Renal cortex interstitium (tissue), 11 donors: ENCODE data around the gene TRIM38. TPM values are rescaled to one million over a fixed set of nuclear protein-coding genes. Genes with fewer than 3 reads are reported as not detected.

Experiments used
- DNase-seq, 11 donors: peaks; one replicate each; pipeline ENCODE4 v3.0.0-alpha.2; 2013; ENCODE audit warnings: low read depth in 9 of 11, low spot score in 4 of 11; ENCODE audit errors: extremely low read depth in 1 of 11
- polyA plus RNA-seq, 3 donors: library from polyadenylated mRNA; unstranded; fragments of 120-200 nt; gene quantifications; one replicate each; pipeline ENCODE4 v1.2.1, GENCODE V29; 2013; ENCODE audit not compliant: insufficient read length in 3 of 3

Gene TRIM38
- polyA plus RNA-seq, 3 donors = 9.4 to 14.8 (median 10.0) TPM

DNA sequence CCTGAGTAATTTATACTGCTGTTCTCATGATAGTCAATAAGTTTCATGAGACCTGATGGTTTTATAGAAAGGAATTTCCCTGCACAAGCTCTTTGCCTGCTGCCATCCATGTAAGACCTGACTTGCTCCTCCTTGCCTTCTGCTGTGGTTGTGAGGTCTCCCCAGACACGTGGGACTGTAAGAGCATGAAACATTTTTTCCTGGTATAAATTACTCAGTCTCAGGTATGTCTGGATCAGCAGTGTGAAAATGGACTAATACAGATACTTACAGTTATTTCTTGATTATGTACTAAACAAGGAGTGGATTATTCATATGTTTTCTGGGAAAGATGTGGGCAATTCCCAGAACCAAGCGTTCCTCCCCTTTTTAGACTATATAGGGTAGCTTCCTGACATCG is 1.9 kb upstream of the TRIM38 start:
- DNase-seq = no peak

DNA sequence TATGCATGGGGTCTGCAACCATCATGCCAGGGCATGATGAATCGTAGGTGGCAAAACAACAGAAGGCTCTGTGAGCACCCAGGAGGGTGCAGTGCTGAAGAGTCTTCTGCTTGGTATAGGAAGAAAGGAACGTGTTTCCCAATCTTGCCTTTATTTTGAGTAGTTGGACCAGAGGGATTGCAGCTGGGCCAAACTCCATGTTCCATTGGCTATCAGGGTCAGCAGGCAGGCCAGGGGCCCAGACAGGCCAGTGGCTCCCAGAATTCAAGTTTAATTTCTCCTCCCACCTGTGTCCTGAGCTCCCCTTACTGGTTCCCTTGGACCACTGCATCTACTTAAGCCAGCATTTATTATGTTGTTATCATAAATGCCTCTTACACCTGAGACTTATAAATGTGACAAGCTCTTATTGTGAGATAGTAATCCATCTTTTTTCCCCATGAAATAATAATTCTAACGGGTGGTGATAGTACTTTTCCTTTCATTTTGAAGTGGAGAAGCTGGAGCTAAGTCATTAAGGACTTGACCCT is 918 bp upstream of the TRIM38 start:
- DNase-seq = no peak

GRCh38 chr6:25963426-25964123 is 973 bp downstream of the TRIM38 start:
- peak in 3 of 11 donors; percentile 45 to 71 (median 64) for DNase-seq

GRCh38 chr6:25965058-25965457 is 2.5 kb downstream of the TRIM38 start:
- no peak for DNase-seq

- DNase-seq = no peak
These were observed 4.1 kb downstream of the TRIM38 start for GRCh38 chr6:25966711-25967110.

- no peak for DNase-seq
These were observed 6.2 kb downstream of the TRIM38 start for GRCh38 chr6:25968769-25969168.

DNA sequence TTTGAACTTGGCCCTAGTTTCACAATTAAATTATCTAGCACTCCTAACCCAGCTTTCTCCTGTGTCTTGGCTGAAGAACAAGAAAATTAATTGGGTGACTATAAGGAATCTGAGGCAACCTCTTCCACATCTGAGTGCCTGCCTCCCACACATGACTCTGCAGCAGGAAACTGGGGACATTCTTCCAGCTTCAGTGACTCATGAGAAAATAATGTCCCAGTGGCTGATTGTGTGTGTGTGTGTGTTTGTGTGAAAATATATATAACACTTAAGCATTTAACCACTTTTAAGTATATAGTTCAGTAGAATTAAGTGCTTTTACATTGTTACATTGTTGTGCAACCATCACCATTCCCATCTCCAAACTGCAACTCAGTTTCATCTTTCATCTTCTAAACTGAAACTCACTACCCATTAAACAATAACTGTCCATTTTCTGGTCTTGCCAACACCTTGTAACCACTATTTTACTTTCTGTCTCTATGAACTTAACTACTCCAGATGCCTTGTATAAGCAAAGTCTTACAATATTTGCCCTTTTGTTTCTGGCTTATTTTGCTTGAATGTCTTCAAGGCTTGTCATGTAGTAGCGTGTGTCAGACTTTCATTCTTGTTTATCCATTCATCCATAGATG is 8.7 kb downstream of the TRIM38 start:
- peak in 7 of 11 donors; percentile 53 to 72 (median 59) for DNase-seq

DNA sequence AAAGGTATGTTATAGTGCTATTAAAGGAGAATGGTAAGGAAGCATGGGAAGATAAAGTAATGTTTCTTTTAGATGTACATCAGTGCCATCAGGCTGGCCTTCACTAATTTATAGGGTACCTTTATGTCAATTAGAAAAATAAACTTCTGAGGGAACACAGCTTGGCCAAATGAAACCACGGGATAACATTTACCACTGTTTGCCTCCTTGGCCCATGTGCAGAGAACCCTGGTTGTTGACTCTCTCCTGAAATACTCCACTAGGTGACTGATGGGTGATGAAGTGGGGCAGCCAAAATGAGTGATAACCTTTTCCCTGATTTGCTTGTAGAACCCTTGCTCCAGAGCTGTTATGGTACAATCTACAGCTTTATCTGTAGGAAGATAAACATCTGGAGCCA is 9.5 kb downstream of the TRIM38 start:
- no peak for DNase-seq

DNA sequence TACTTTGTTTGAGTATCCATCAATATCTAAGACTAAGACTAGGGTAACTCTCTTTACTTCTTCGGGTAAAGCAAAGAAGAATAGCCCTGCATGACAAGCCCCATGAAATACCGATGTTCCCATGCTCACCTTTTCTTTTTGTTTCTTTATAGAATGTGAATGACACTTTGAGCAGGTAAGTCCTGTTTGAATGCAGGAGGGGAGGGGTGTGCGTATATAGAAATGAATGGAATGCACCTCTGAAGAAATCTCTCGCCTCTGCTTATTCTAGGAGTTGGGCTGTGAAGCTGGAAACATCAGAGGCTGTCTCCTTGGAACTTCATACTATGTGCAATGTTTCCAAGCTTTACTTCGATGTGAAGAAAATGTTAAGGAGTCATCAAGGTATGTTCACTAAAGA is 10.3 kb downstream of the TRIM38 start:
- DNase-seq = no peak

GRCh38 chr6:25973923-25974555 is 11.4 kb downstream of the TRIM38 start:
- no peak for DNase-seq

GRCh38 chr6:25975923-25976560 is 13.4 kb downstream of the TRIM38 start:
- no peak for DNase-seq

- no peak for DNase-seq
These were observed 18.3 kb downstream of the TRIM38 start for GRCh38 chr6:25980935-25981334.

DNA sequence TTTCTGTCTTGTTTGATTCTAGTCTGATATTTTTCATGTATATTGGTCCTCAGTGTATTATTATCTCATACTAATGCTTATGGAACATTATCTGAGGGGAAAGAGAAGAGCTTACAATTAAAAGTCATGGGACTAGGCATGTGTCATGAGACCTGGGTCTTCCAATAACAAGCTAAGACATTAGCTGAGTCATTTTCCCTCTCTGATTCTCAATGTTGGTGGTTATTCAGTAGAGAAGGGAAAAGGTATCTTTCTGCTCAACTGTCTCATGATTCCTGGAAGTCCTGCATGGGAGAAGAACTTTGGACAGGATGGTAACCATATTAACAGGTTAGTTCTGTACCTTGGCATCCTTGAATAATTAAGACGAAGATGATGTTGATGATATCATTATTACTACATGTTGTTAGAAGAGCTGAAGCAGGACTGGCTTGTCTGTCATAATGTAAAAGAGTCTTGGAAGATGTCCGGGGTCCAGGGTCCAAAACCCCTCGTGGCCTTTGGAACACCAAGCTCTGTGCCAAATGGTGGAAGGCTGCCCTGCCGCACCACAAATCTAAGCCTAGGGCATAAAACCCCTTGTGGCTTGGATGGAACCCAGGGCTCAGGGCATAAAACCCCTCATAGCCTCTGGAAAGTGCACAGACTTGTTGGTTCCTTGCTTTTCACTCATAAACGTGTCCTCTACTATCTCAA is 19.1 kb downstream of the TRIM38 start:
- DNase-seq = no peak

GRCh38 chr6:25984265-25984664 is 21.7 kb downstream of the TRIM38 start:
- no peak for DNase-seq

DNA sequence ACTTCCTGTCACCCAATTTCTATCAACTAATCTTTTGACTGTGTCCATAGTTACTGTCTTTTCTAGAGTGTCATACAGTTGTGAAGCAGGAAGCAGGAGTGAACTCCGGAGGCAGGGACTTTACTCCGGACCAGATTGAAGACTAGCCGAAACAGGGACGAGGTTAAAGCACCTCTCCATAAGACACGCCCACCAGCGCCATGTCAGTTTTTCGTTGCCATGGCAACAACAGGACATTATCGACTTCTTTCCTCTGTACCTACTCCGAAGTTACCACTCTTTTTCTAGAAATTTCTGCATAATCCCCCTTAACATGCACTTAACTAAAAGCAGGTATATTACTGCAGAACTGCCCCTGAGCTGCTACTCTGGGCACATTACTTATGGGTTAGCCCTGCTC is 25.2 kb downstream of the TRIM38 start:
- DNase-seq = no peak

- no peak for DNase-seq
These were observed 27.7 kb downstream of the TRIM38 start for GRCh38 chr6:25990172-25990873.

GRCh38 chr6:25991785-25992412 is 29.3 kb downstream of the TRIM38 start:
- DNase-seq = peak; percentile 31 to 77 (median 69)
